DMS 273 (cell line): Measurements from ENCODE around the gene RAB26.
A peak's percentile ranks its signal among the peaks of the same experiment; 100 is the strongest.

Experiments
- DNase-seq: peaks from one replicate; lab custom pipeline; 2025; ENCODE audit not compliant: unreplicated experiment; lab: John Stamatoyannopoulos, UW

The RAB26 gene

GRCh38 chr16:2178321-2179106 lies 30.1 kb downstream of the RAB26 start:
- no peak for DNase-seq

- DNase-seq, result no peak
Observed at GRCh38 chr16:2179107-2179501, 30.7 kb downstream of the RAB26 start.

- DNase-seq, result no peak
Observed at GRCh38 chr16:2179576-2179975, 31.2 kb downstream of the RAB26 start.

GRCh38 chr16:2180461-2180860 lies 32.0 kb downstream of the RAB26 start:
- no peak for DNase-seq

GRCh38 chr16:2180962-2181923 lies 32.8 kb downstream of the RAB26 start:
- no peak for DNase-seq

GRCh38 chr16:2181952-2182351 lies 33.5 kb downstream of the RAB26 start:
- DNase-seq, result no peak

GRCh38 chr16:2183671-2184070 lies 35.2 kb downstream of the RAB26 start:
- no peak for DNase-seq

- DNase-seq, result no peak
Observed at GRCh38 chr16:2184346-2184745, 35.9 kb downstream of the RAB26 start.

- no peak for DNase-seq
Observed at GRCh38 chr16:2184962-2185361, 36.5 kb downstream of the RAB26 start.

GRCh38 chr16:2186064-2186463 lies 37.6 kb downstream of the RAB26 start:
- no peak for DNase-seq

- no peak for DNase-seq
Observed at GRCh38 chr16:2186505-2186904, 38.1 kb downstream of the RAB26 start.

- DNase-seq, result no peak
Observed at GRCh38 chr16:2187212-2187611, 38.8 kb downstream of the RAB26 start.

- no peak for DNase-seq
Observed at GRCh38 chr16:2188395-2188794, 40.0 kb downstream of the RAB26 start.

GRCh38 chr16:2189252-2189893 lies 40.9 kb downstream of the RAB26 start:
- DNase-seq, result no peak

- DNase-seq, result no peak
Observed at GRCh38 chr16:2190002-2190658, 41.7 kb downstream of the RAB26 start.

- DNase-seq, result peak; percentile 87
Observed at GRCh38 chr16:2190659-2191445, 42.4 kb downstream of the RAB26 start.

- peak; percentile 38 for DNase-seq
Observed at GRCh38 chr16:2191446-2191706, 43.0 kb downstream of the RAB26 start.

- DNase-seq, result peak; percentile 87
Observed at GRCh38 chr16:2194166-2194834, 45.9 kb downstream of the RAB26 start.

- peak; percentile 76 for DNase-seq
Observed at GRCh38 chr16:2194852-2195321, 46.5 kb downstream of the RAB26 start.
